OCI-LY7 (cell line): ENCODE data around the gene LRRIQ4. TPM values are rescaled to one million over a fixed set of nuclear protein-coding genes. Genes with fewer than 3 reads are reported as not detected.

Experiments
- BruUV-seq: library from RNA; stranded (reverse); fragments of 400-500 nt; replicated peaks from 2 replicates; lab custom pipeline; 2021; lab: Mats Ljungman, UMichigan
- CTCF ChIA-PET: fragments of 300-600 bp; sonication (Branson Sonifier 250); formaldehyde crosslinking; loops from one replicate; lab custom pipeline; 2022; ENCODE audit warnings: antibody characterized with exemption; ENCODE audit not compliant: unreplicated experiment; lab: Charles Lee
- POLR2A ChIA-PET: fragments of 300-600 bp; sonication (Branson Sonifier 250); formaldehyde crosslinking; loops from one replicate; lab custom pipeline; 2022; ENCODE audit warnings: antibody characterized with exemption; lab: Charles Lee
- DNase-seq: peaks from one replicate; pipeline ENCODE4 v3.0.0-alpha.2; 2015; ENCODE audit warnings: low spot score
- H2AFZ ChIP-seq: fragments of 200-600 bp; sonication (generic), shearing (Covaris generic); 2 replicates; pipeline ENCODE4 v1.6.1; 2014; ENCODE audit warnings: mild to moderate bottlenecking, antibody characterized with exemption, low read length, moderate library complexity
- H3K27ac ChIP-seq: fragments of 200-600 bp; sonication (generic); 2 replicates; pipeline ENCODE4 v1.5.1; 2014; ENCODE audit warnings: mixed run types, low read depth, mild to moderate bottlenecking, moderate library complexity, low read length, inconsistent platforms; ENCODE audit not compliant: poor library complexity, severe bottlenecking
- H3K36me3 ChIP-seq: fragments of 200-600 bp; sonication (generic); 2 replicates; pipeline ENCODE4 v1.6.1; 2014; ENCODE audit warnings: mild to moderate bottlenecking, antibody characterized with exemption, low read length, moderate library complexity, mixed read lengths; ENCODE audit not compliant: insufficient read depth
- H3K4me1 ChIP-seq: fragments of 200-600 bp; sonication (generic); 2 replicates; pipeline ENCODE4 v1.5.1; 2014; ENCODE audit warnings: mild to moderate bottlenecking, low read length; ENCODE audit not compliant: insufficient read depth, poor library complexity, severe bottlenecking
- H3K4me2 ChIP-seq: fragments of 200-600 bp; sonication (generic); 2 replicates; pipeline ENCODE4 v1.6.1; 2014; ENCODE audit warnings: mild to moderate bottlenecking, low read length
- H3K4me3 ChIP-seq: fragments of 200-600 bp; sonication (generic); 2 replicates; pipeline ENCODE4 v1.5.1; 2014; ENCODE audit warnings: mild to moderate bottlenecking, low read depth, low read length; ENCODE audit not compliant: poor library complexity, severe bottlenecking
- H3K79me2 ChIP-seq: fragments of 200-600 bp; sonication (generic); 2 replicates; pipeline ENCODE4 v1.6.1; 2016; ENCODE audit warnings: low read depth, mild to moderate bottlenecking, low read length, moderate library complexity, mixed read lengths; ENCODE audit not compliant: insufficient read depth
- H3K9me2 ChIP-seq: fragments of 200-600 bp; sonication (generic); 2 replicates; pipeline ENCODE4 v1.6.1; 2016; ENCODE audit warnings: mild to moderate bottlenecking, low read length, mixed read lengths; ENCODE audit not compliant: insufficient read depth
- H3K9me3 ChIP-seq: fragments of 200-600 bp; sonication (generic); 2 replicates; pipeline ENCODE4 v1.6.1; 2014; ENCODE audit warnings: mild to moderate bottlenecking, mixed run types, low read length, mixed read lengths
- H4K20me1 ChIP-seq: fragments of 200-600 bp; sonication (generic); 2 replicates; pipeline ENCODE4 v1.6.1; 2014; ENCODE audit warnings: mild to moderate bottlenecking, antibody characterized with exemption, low read length, moderate library complexity, mixed read lengths; ENCODE audit not compliant: insufficient read depth
- EZH2phosphoT487 ChIP-seq: fragments of 200-600 bp; sonication (generic); IDR thresholded peaks from 2 replicates; pipeline ENCODE4 v1.6.1; 2018; ENCODE audit warnings: low read depth, borderline replicate concordance, mild to moderate bottlenecking, mixed run types, antibody characterized with exemption, low read length, moderate library complexity, mixed read lengths
- intact Hi-C: fragments of 100-400 bp; cut with micrococcal nuclease; formaldehyde crosslinking; loops from one replicate; pipeline ENCODE4 v1.10.0; 2022; ENCODE audit not compliant: unreplicated experiment
- total RNA-seq, 2 experiments: library from RNA; depleted of rRNA in 1 of 2; stranded (reverse); fragments of >200 nt in 1 of 2; shearing (Covaris generic) in 1 of 2; gene quantifications; 2 replicates each; pipeline ENCODE4 v1.2.3, GENCODE V29; 2014 to 2022
- TF ChIP-seq, protein P1 (sequence below): fragments of 200-600 bp; sonication (generic); conservative IDR thresholded peaks from 2 replicates; pipeline ENCODE4 v1.5.1; 2014; ENCODE audit warnings: mild to moderate bottlenecking, antibody characterized with exemption, low read length, moderate library complexity, mixed read lengths

LRRIQ4 gene
- total RNA-seq, 2 experiments from 2014 or later, result 0.17 to 0.47 TPM

- POLR2A ChIA-PET, result interaction anchor here (1.5 kb wide), 1 partner anchor 10 kb away, joined by 5 read pairs; no protein-coding TSS in a partner anchor
- BruUV-seq, result no TSS peak
- H3K27ac ChIP-seq, result no peak overlapping the region
- peaks cover 18% of the 10 kb centered on the region for H3K4me1 ChIP-seq
- no peaks in the 10 kb centered on the region for H3K9me3 ChIP-seq
- no peaks in the 10 kb centered on the region for H4K20me1 ChIP-seq
- H3K9me2 ChIP-seq, result no peaks in the 10 kb centered on the region
- H3K36me3 ChIP-seq, result no peaks in the 10 kb centered on the region
- no peak for DNase-seq
- no peak for TF ChIP-seq EZH2phosphoT487
- TF ChIP-seq, protein P1, sequence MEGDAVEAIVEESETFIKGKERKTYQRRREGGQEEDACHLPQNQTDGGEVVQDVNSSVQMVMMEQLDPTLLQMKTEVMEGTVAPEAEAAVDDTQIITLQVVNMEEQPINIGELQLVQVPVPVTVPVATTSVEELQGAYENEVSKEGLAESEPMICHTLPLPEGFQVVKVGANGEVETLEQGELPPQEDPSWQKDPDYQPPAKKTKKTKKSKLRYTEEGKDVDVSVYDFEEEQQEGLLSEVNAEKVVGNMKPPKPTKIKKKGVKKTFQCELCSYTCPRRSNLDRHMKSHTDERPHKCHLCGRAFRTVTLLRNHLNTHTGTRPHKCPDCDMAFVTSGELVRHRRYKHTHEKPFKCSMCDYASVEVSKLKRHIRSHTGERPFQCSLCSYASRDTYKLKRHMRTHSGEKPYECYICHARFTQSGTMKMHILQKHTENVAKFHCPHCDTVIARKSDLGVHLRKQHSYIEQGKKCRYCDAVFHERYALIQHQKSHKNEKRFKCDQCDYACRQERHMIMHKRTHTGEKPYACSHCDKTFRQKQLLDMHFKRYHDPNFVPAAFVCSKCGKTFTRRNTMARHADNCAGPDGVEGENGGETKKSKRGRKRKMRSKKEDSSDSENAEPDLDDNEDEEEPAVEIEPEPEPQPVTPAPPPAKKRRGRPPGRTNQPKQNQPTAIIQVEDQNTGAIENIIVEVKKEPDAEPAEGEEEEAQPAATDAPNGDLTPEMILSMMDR, result no peak
- no peak overlapping the region for H2AFZ ChIP-seq
- intact Hi-C loops, result no loop called here
- H3K4me2 ChIP-seq, result no peak overlapping the region
- CTCF ChIA-PET, result no interaction called here
- no peaks in the 10 kb centered on the region for H3K79me2 ChIP-seq
- H3K4me3 ChIP-seq, result no peak overlapping the region
Observed at GRCh38 chr3:169850618-169851017, 37.9 kb downstream of the LRRIQ4 start.

DNA sequence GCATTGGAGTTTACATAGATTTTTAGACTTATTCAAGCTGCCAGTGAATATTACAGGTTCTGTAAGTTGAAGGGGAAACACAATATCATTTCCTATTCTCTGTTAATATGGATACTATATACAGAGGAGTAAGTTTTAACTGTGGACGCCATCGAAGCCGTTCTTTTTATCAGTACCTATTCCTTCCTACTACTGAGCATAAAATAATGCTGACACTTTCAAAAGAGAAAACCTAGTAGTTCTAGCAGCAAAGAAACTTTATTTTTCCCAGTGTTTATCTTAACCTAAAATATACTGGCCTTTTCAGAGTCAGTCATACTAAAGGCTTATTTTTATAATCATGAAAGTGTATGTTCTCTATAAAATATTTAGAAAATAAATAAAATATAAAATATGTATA lies 42.8 kb downstream of the LRRIQ4 start:
- H3K4me2 ChIP-seq, result no peak overlapping the region
- intact Hi-C loops, result no loop called here
- no peaks in the 10 kb centered on the region for H4K20me1 ChIP-seq
- ChIA-PET POLR2A (no interaction called here), CTCF (no interaction called here)
- TF ChIP-seq EZH2phosphoT487, result no peak
- no peaks in the 10 kb centered on the region for H3K36me3 ChIP-seq
- no peaks in the 10 kb centered on the region for H3K9me3 ChIP-seq
- no TSS peak for BruUV-seq
- no peaks in the 10 kb centered on the region for H3K9me2 ChIP-seq
- H3K79me2 ChIP-seq, result no peaks in the 10 kb centered on the region
- H3K4me3 ChIP-seq, result no peak overlapping the region
- peaks cover under 1% of the 10 kb centered on the region for H3K4me1 ChIP-seq
- DNase-seq, result no peak
- no peak overlapping the region for H3K27ac ChIP-seq
- H2AFZ ChIP-seq, result no peak overlapping the region

DNA sequence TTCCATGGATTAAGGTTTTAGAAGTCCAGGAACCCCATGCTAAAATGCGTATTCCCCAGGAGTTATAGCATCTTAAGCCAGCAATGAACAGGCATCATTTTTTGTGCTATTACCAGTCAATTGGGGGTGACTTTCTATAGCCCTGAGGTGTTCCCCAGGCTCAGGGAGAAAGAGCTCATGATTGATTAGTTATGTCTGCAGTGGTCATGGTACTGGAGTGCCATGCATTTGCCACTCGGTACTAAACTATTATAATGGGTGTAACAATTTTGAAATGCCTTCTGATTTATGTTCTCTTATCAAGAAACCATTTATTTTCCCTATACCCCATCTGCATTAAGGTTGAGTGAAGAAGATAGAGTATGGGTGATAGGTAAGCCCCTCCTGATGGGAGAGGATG lies 45.1 kb downstream of the LRRIQ4 start:
- Histone ChIP-seq H3K4me2 (no peak overlapping the region), H3K36me3 (no peaks in the 10 kb centered on the region), H3K27ac (no peak overlapping the region), H3K4me1 (peaks cover under 1% of the 10 kb centered on the region), H2AFZ (no peak overlapping the region), H4K20me1 (no peaks in the 10 kb centered on the region), H3K9me3 (no peaks in the 10 kb centered on the region), H3K4me3 (no peak overlapping the region), H3K9me2 (no peaks in the 10 kb centered on the region), H3K79me2 (no peaks in the 10 kb centered on the region)
- DNase-seq, result no peak
- POLR2A ChIA-PET, result interaction anchor here (0.7 to 1.0 kb wide), 3 partner anchors 17 to 74 kb away, joined by 3 to 4 read pairs (median 3); no protein-coding TSS in a partner anchor
- no TSS peak for BruUV-seq
- CTCF ChIA-PET, result no interaction called here
- intact Hi-C loops, result no loop called here
- no peak for TF ChIP-seq EZH2phosphoT487
- TF ChIP-seq, protein P1, result no peak
